Measurements from ENCODE around the gene DEFB124.
"Not testable (repeated sequence)": the region's sequence is repeated elsewhere in the genome, so short reads cannot be mapped to it uniquely, and the experiment has no call there.

DEFB124 gene

DNA sequence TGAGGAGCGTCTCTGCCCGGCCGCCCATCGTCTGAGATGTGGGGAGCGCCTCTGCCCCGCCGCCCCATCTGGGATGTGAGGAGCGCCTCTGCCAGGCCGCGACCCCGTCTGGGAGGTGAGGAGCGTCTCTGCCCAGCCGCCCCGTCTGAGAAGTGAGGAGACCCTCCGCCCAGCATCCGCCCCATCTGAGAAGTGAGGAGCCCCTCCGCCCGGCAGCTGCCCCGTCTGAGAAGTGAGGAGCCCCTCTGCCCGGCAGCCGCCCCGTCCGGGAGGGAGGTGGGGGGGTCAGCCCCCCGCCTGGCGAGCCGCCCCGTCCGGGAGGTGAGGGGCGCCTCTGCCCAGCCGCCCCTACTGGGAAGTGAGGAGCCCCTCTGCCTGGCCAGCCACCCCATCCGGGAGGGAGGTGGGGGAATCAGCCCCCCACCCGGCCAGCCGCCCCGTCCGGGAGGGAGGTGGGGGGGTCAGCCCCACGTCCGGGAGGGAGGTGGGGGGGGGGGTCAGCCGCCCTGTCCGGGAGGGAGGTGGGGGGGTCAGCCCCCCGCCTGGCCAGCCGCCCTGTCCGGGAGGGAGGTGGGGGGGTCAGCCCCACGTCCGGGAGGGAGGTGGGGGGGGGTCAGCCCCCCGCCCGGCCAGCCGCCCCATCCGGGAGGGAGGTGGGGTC, 47.9 kb downstream of the DEFB124 start:
- DNase-seq (ENCODE audit: low read depth in 1 of 2, low spot score in 1 of 2): not testable (repeated sequence)

DNA sequence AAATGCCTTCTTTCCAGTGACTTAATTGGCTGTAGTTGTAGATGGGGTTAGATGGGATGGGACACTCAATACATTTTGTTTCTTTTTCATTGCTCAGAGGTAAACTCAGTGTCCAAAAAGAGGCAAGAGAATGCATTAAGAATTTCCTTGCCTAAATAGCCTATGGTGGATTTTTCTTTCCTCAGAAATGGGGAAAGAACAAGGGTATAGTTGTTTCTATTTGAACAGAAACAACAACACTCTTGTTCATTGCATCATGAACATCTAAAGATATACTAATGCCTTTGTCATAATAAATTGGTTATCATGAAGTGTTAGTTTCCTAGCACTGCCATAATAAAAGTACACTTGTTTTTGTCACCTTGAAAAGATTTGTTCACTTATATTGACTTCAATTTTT, 49.1 kb downstream of the DEFB124 start:
- DNase-seq (ENCODE audit: low read depth in 1 of 2, low spot score in 1 of 2): no peak

DNA sequence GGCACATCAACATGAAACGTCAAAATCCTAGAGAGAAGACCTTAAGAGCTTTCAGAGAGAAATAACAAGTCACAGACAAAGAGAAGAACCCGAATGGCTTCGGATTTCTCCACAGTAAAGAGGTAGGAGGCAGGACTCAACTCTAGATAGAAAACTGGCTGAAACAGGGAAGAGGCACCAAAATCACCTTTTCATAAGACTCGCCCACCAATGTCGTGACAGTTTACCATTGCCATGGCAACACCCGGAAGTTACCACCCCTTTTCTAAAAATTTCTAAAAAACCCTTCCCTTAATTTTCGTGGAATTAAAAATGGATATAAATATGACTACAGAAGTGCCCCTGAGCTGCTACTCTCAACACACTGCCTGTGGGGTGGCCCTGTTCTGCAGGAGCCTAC, 56.6 kb downstream of the DEFB124 start:
- no peak for DNase-seq (ENCODE audit: low read depth in 1 of 2, low spot score in 1 of 2)

DNA sequence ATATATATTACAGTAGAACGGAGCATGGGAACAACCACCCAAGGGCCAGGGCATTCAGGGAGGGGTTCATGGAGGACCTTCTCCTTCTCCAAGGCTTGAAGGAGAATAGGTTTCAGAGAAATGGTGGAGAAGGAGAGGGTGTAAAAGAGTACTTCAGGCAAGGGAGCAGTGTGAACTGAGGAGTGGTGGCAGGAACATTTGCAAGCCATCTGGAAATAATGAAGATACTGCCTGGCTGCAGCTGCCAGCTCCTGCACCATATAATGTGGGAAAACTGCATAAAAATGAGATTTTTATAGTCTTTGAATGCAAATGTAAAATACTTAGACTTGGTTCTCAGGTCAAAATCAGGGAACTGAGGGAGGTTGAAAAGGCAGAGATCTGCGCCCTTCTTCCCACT, 59.3 kb downstream of the DEFB124 start:
- DNase-seq (ENCODE audit: low read depth in 1 of 2, low spot score in 1 of 2): no peak

Measured in activated CD4-positive, alpha-beta T cell treated with anti-CD3 and anti-CD28 coated beads, Interleukin-2, amount 50 U/mL, for 24 hours (primary cell).